IMR-90 (cell line): Measurements from ENCODE around the gene ROCK2. TPM values are rescaled to one million over a fixed set of nuclear protein-coding genes. Genes with fewer than 3 reads are reported as not detected.

ENCODE experiments used
- ATAC-seq: fragments of 200-7000 bp; cut with Tn5 transposase; 2 replicates; pipeline ENCODE4 v1.9.1; 2020; ENCODE audit warnings: low read depth, mild to moderate bottlenecking, moderate library complexity
- BruUV-seq: library from RNA; stranded (reverse); fragments of 400-500 nt; replicated peaks from 2 replicates; lab custom pipeline; 2021; lab: Mats Ljungman, UMichigan
- CTCF ChIA-PET: fragments of 300-600 bp; formaldehyde crosslinking; extraction: SDS; loops from one replicate; lab custom pipeline; 2021; ENCODE audit warnings: antibody characterized with exemption; lab: Yijun Ruan, JAX
- POLR2A ChIA-PET: fragments of 300-600 bp; sonication (Branson Sonifier 250); formaldehyde crosslinking; loops from one replicate; lab custom pipeline; 2022; ENCODE audit warnings: antibody characterized with exemption; ENCODE audit not compliant: unreplicated experiment; lab: Charles Lee
- DNase-seq: peaks from one replicate; pipeline ENCODE4 v3.0.0; 2013
- H2AFZ ChIP-seq: replicated peaks from 2 replicates; pipeline ENCODE3; 2013; ENCODE audit warnings: low read length, mild to moderate bottlenecking; ENCODE audit not compliant: poor library complexity
- H2AK5ac ChIP-seq: 2 replicates; pipeline ENCODE4 v1.6.1; 2013; ENCODE audit warnings: low read depth, low read length, inconsistent platforms
- H2AK9ac ChIP-seq: replicated peaks from 2 replicates; pipeline ENCODE3; 2013; ENCODE audit warnings: mild to moderate bottlenecking, low read depth, low read length, moderate library complexity; ENCODE audit not compliant: poor library complexity
- H2BK120ac ChIP-seq: 2 replicates; pipeline ENCODE4 v1.6.1; 2013; ENCODE audit warnings: low read depth, low read length, inconsistent platforms
- H2BK15ac ChIP-seq: 3 replicates; pipeline ENCODE4 v1.6.1; 2013; ENCODE audit warnings: low read depth, low read length, inconsistent platforms
- H2BK20ac ChIP-seq: 2 replicates; pipeline ENCODE4 v1.6.1; 2013; ENCODE audit warnings: low read depth, mild to moderate bottlenecking, inconsistent platforms, low read length, moderate library complexity
- H2BK5ac ChIP-seq: 2 replicates; pipeline ENCODE4 v1.6.1; 2013; ENCODE audit warnings: mild to moderate bottlenecking, low read depth, low read length, inconsistent platforms; ENCODE audit not compliant: poor library complexity, severe bottlenecking
- H3K14ac ChIP-seq: replicated peaks from 2 replicates; pipeline ENCODE4 v1.6.1; 2013; ENCODE audit warnings: low read depth, low read length, inconsistent platforms
- H3K18ac ChIP-seq: 2 replicates; pipeline ENCODE4 v1.6.1; 2013; ENCODE audit warnings: low read depth, low read length, control low read depth
- H3K23ac ChIP-seq: 2 replicates; pipeline ENCODE4 v1.6.1; 2013; ENCODE audit warnings: low read depth, low read length, inconsistent platforms
- H3K27ac ChIP-seq: 2 replicates; pipeline ENCODE4 v1.5.1; 2013; ENCODE audit warnings: mild to moderate bottlenecking, control low read depth, low read length; ENCODE audit not compliant: insufficient read depth
- H3K27me3 ChIP-seq: 2 replicates; pipeline ENCODE4 v1.6.1; 2013; ENCODE audit warnings: low read length; ENCODE audit not compliant: control insufficient read depth, insufficient read depth
- H3K36me3 ChIP-seq: 2 replicates; pipeline ENCODE4 v1.6.1; 2013; ENCODE audit warnings: low read length, mixed read lengths; ENCODE audit not compliant: control insufficient read depth, insufficient read depth
- H3K4ac ChIP-seq: 2 replicates; pipeline ENCODE4 v1.6.1; 2013; ENCODE audit warnings: low read depth, low read length, inconsistent platforms
- H3K4me1 ChIP-seq: 2 replicates; pipeline ENCODE4 v1.6.1; 2013; ENCODE audit warnings: low read length, mixed read lengths; ENCODE audit not compliant: control insufficient read depth, insufficient read depth
- H3K4me2 ChIP-seq: 2 replicates; pipeline ENCODE4 v1.6.1; 2013; ENCODE audit warnings: low read depth, mild to moderate bottlenecking, control low read depth, low read length, moderate library complexity
- H3K4me3 ChIP-seq: 2 replicates; pipeline ENCODE4 v1.5.1; 2013; ENCODE audit warnings: low read depth, mild to moderate bottlenecking, control low read depth, low read length, moderate library complexity; ENCODE audit not compliant: insufficient read depth
- H3K56ac ChIP-seq: 2 replicates; pipeline ENCODE4 v1.6.1; 2013; ENCODE audit warnings: low read length, inconsistent platforms; ENCODE audit not compliant: insufficient read depth; ENCODE audit errors: extremely low read depth
- H3K79me1 ChIP-seq, 2 experiments: 2 replicates each; pipeline ENCODE4 v1.6.1; 2013; ENCODE audit warnings: low read length in 2 of 2, inconsistent platforms in 1 of 2, low read depth in 1 of 2
- H3K9ac ChIP-seq: 2 replicates; pipeline ENCODE4 v1.6.1; 2013; ENCODE audit warnings: low read depth, low read length, control low read depth
- H3K9me1 ChIP-seq: 2 replicates; pipeline ENCODE4 v1.6.1; 2013; ENCODE audit warnings: low read length, inconsistent platforms; ENCODE audit not compliant: insufficient read depth
- H3K9me3 ChIP-seq: 2 replicates; pipeline ENCODE4 v1.6.1; 2013; ENCODE audit warnings: low read length; ENCODE audit not compliant: control insufficient read depth, insufficient read depth
- H4K20me1 ChIP-seq: 2 replicates; pipeline ENCODE4 v1.6.1; 2013; ENCODE audit warnings: low read length, inconsistent platforms; ENCODE audit not compliant: insufficient read depth
- H4K5ac ChIP-seq: 2 replicates; pipeline ENCODE4 v1.6.1; 2013; ENCODE audit warnings: mild to moderate bottlenecking, low read depth, low read length, control low read depth
- H4K8ac ChIP-seq, 2 experiments: 2 replicates each; pipeline ENCODE4 v1.6.1; 2013; ENCODE audit warnings: low read depth in 2 of 2, low read length in 2 of 2, control low read depth in 1 of 2, inconsistent platforms in 1 of 2
- H4K91ac ChIP-seq: 2 replicates; pipeline ENCODE4 v1.6.1; 2013; ENCODE audit warnings: low read depth, low read length, inconsistent platforms; ENCODE audit not compliant: insufficient read depth
- BHLHE40 ChIP-seq: fragments of 150-350 bp; IDR thresholded peaks from 2 replicates; pipeline ENCODE4 v1.6.1; 2016; ENCODE audit warnings: mild to moderate bottlenecking, low read depth, low read length
- CEBPB ChIP-seq: IDR thresholded peaks from 2 replicates; pipeline ENCODE4 v1.6.1; 2012; ENCODE audit warnings: low read depth, low read length, improper control_type of control experiment
- CHD1 ChIP-seq: IDR thresholded peaks from 2 replicates; pipeline ENCODE4 v1.6.1; 2012; ENCODE audit warnings: low read depth, low read length, improper control_type of control experiment
- CTCF ChIP-seq: conservative IDR thresholded peaks from 2 replicates; pipeline ENCODE4 v1.5.1; 2012; ENCODE audit warnings: mild to moderate bottlenecking, low read depth, low read length, improper control_type of control experiment
- ELK1 ChIP-seq: fragments of 150-350 bp; IDR thresholded peaks from 2 replicates; pipeline ENCODE4 v1.6.1; 2016; ENCODE audit warnings: low read depth, mild to moderate bottlenecking, low read length, moderate library complexity, borderline replicate concordance
- FOS ChIP-seq: fragments of 150-350 bp; IDR thresholded peaks from 2 replicates; pipeline ENCODE4 v1.6.1; 2016; ENCODE audit warnings: low read depth, low read length
- MAZ ChIP-seq: IDR thresholded peaks from 2 replicates; pipeline ENCODE4 v1.6.1; 2012; ENCODE audit warnings: low read depth, mild to moderate bottlenecking, low read length, improper control_type of control experiment, moderate library complexity, borderline replicate concordance
- NFE2L2 ChIP-seq: fragments of 150-350 bp; IDR thresholded peaks from 2 replicates; pipeline ENCODE4 v1.6.1; 2016; ENCODE audit warnings: low read depth, mild to moderate bottlenecking, low read length
- POLR2A ChIP-seq: IDR thresholded peaks from 2 replicates; pipeline ENCODE4 v1.6.1; 2012; ENCODE audit warnings: mild to moderate bottlenecking, low read depth, low read length
- RFX5 ChIP-seq: IDR thresholded peaks from 2 replicates; pipeline ENCODE4 v1.8.0; 2012; ENCODE audit warnings: low read depth, mild to moderate bottlenecking, low read length, moderate library complexity
- SMC3 ChIP-seq: fragments of 150-350 bp; IDR thresholded peaks from 2 replicates; pipeline ENCODE4 v1.6.1; 2016; ENCODE audit warnings: low read depth, mild to moderate bottlenecking, antibody characterized with exemption, low read length, moderate library complexity
- WGBS, 2 experiments: methylation state at CpG; one replicate each; pipeline versions ENCODE4 v1.1.5 to v1.1.7; 2013; ENCODE audit warnings: missing lambda C conversion rate in 2 of 2; ENCODE audit not compliant: insufficient read length in 1 of 2; ENCODE audit errors: extremely low coverage in 2 of 2; 5-methylcytosine and 5-hydroxymethylcytosine counted together
- dilution Hi-C: fragments of 300-500 bp; cut with HindIII; formaldehyde crosslinking; loops from one replicate; pipeline ENCODE4 v1.14.3; 2018; ENCODE audit warnings: low sequenced_read_pairs; ENCODE audit not compliant: unreplicated experiment
- in situ Hi-C: fragments of 300-500 bp; cut with MboI; formaldehyde crosslinking; loops from 3 replicates; pipeline ENCODE4 v1.14.3; 2019; ENCODE audit warnings: low sequenced_read_pairs, inconsistent platforms, mixed read lengths
- intact Hi-C: fragments of 100-400 bp; cut with micrococcal nuclease; formaldehyde crosslinking; loops from 2 replicates; pipeline ENCODE4 v1.10.0; 2022
- polyA plus RNA-seq, 3 experiments: library from polyadenylated mRNA; depleted of rRNA; stranded (reverse); fragments of >200 nt; gene quantifications; 2 replicates each; pipeline ENCODE4 v1.2.3, GENCODE V29; 2012; ENCODE audit warnings: low replicate concordance in 1 of 3
- total RNA-seq: library from RNA; depleted of rRNA; stranded (reverse); fragments of >200 nt; gene quantifications from 2 replicates; pipeline ENCODE4 v1.2.3, GENCODE V29; 2012

The ROCK2 gene
- total and polyA plus RNA-seq, 2 of the 4 experiments (the other 2 are of a cell fraction), result 9.0 to 28.3 TPM

GRCh38 chr2:11285499-11285898 lies 58.9 kb downstream of the ROCK2 start:
- Histone ChIP-seq H3K4ac (no peak overlapping the region), H3K36me3 (peaks cover 12% of the 10 kb centered on the region), H3K4me2 (no peak overlapping the region), H2BK15ac (no peak overlapping the region), H3K27ac (no peak overlapping the region), H4K8ac (no peak overlapping the region), H2AFZ (no peak overlapping the region), H3K9me3 (no peaks in the 10 kb centered on the region), H3K4me3 (no peak overlapping the region), H3K27me3 (no peaks in the 10 kb centered on the region), H2BK20ac (no peak overlapping the region), H3K79me1 (peaks cover 17 to 50% of the 10 kb centered on the region in 2 experiments), H2AK9ac (no peak overlapping the region), H3K4me1 (no peaks in the 10 kb centered on the region), H4K5ac (no peak overlapping the region), H3K18ac (no peak overlapping the region), H4K91ac (no peak overlapping the region), H3K9me1 (no peaks in the 10 kb centered on the region), H2AK5ac (no peak overlapping the region), H3K9ac (no peak overlapping the region), H3K56ac (no peak overlapping the region), H4K20me1 (peaks cover 31% of the 10 kb centered on the region), H3K14ac (no peak overlapping the region), H3K23ac (no peak overlapping the region), H2BK120ac (no peak overlapping the region), H2BK5ac (no peak overlapping the region)
- intact Hi-C loops, result no loop called here
- POLR2A ChIA-PET, result no interaction called here
- in situ Hi-C loops, result no loop called here
- ATAC-seq (no peak), DNase-seq (no peak)
- CTCF ChIA-PET, result interaction anchor here (0.6 to 1.1 kb wide), 2 partner anchors 126 to 456 kb away, joined by 3 read pairs; no protein-coding TSS in a partner anchor
- BruUV-seq, result no TSS peak
- TF ChIP-seq CHD1, result no peak
- no peak for TF ChIP-seq FOS
- no peak for TF ChIP-seq SMC3
- no peak for TF ChIP-seq MAZ
- no peak for TF ChIP-seq POLR2A
- no peak for TF ChIP-seq CTCF
- TF ChIP-seq BHLHE40, result no peak
- TF ChIP-seq CEBPB, result no peak
- no peak for TF ChIP-seq ELK1
- TF ChIP-seq RFX5, result no peak
- TF ChIP-seq NFE2L2, result no peak
- WGBS, 2 experiments, result no CpG with 5 or more reads among the region's 2 CpGs
- dilution Hi-C loops, result no loop called here
